ENCODE data around the gene TBCK. TPM values are rescaled to one million over a fixed set of nuclear protein-coding genes. Genes with fewer than 3 reads are reported as not detected.

TBCK gene
- total RNA-seq, 1 donor from 2014 or later = 47.6 TPM

- Mint-ChIP-seq H3K9me3 (peaks cover 5% of the 10 kb centered on the region), H3K27ac (ENCODE audit: unreplicated experiment) (no peak overlapping the region), H3K27me3 (ENCODE audit: low read depth) (no peaks in the 10 kb centered on the region), H3K36me3 (ENCODE audit: low read depth) (peaks cover 30% of the 10 kb centered on the region), H3K4me1 (no peaks in the 10 kb centered on the region), H3K4me3 (no peak overlapping the region)
- no peak for DNase-seq (ENCODE audit: low read depth, low spot score)
- TF ChIP-seq, protein P1, sequence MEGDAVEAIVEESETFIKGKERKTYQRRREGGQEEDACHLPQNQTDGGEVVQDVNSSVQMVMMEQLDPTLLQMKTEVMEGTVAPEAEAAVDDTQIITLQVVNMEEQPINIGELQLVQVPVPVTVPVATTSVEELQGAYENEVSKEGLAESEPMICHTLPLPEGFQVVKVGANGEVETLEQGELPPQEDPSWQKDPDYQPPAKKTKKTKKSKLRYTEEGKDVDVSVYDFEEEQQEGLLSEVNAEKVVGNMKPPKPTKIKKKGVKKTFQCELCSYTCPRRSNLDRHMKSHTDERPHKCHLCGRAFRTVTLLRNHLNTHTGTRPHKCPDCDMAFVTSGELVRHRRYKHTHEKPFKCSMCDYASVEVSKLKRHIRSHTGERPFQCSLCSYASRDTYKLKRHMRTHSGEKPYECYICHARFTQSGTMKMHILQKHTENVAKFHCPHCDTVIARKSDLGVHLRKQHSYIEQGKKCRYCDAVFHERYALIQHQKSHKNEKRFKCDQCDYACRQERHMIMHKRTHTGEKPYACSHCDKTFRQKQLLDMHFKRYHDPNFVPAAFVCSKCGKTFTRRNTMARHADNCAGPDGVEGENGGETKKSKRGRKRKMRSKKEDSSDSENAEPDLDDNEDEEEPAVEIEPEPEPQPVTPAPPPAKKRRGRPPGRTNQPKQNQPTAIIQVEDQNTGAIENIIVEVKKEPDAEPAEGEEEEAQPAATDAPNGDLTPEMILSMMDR (conservative IDR thresholded peaks at IDR 0.05) = no peak
Measured at GRCh38 chr4:106343865-106344646, 28.0 kb upstream of the TBCK start.

DNA sequence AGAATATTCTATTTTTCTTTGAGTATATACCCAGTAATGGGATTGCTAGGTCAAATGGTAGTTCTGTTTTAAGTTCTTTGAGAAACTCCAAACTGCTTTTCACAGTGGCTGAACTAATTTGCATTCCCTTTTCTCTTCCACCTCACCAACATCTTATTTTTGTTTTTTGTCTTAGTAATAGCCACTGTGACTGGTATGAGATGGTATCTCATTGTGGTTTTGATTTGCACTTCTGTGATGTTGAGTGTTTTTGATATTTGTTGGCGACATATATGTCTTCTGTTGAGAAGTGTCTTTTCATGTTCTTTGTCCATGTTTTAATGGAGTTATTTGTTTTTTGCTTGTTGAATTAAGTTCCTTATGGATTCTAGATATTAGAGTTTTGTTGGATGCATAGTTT is 24.8 kb upstream of the TBCK start:
- no peaks in the 10 kb centered on the region for H3K4me1 Mint-ChIP-seq
- TF ChIP-seq, protein P1 (conservative IDR thresholded peaks at IDR 0.05) = no peak
- H3K27ac Mint-ChIP-seq (ENCODE audit: unreplicated experiment) = no peak overlapping the region

DNA sequence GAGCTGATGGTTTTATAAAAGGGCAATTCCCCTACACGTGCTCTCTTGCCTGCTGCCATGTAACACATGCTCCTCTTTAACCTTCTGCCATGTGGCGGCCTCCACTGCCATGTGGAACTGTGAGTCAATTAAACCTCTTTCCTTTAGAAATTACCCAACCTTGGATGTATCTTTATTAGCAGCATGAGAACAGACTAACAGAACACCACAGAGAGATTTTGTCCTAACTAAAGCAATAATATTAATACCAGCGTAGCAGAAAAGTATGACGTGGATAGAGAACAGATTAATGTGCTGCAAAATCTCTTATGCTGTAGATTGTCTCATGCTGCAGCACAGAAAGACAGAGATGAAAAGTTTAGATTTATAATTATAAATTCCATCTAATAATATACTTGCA is 23.4 kb upstream of the TBCK start:
- peaks cover 54% of the 10 kb centered on the region for H3K36me3 Mint-ChIP-seq (ENCODE audit: low read depth)
- no peaks in the 10 kb centered on the region for H3K4me1 Mint-ChIP-seq
- TF ChIP-seq, protein P1 (conservative IDR thresholded peaks at IDR 0.05) = no peak
- no peak overlapping the region for H3K27ac Mint-ChIP-seq (ENCODE audit: unreplicated experiment)
- peaks cover 5% of the 10 kb centered on the region for H3K9me3 Mint-ChIP-seq
- no peak for DNase-seq (ENCODE audit: low read depth, low spot score)
- H3K27me3 Mint-ChIP-seq (ENCODE audit: low read depth) = no peaks in the 10 kb centered on the region
- H3K4me3 Mint-ChIP-seq = no peak overlapping the region

More for the DNA sequence above, 24.8 kb upstream of the TBCK start:
- H3K9me3 Mint-ChIP-seq = peaks cover 5% of the 10 kb centered on the region
- H3K4me3 Mint-ChIP-seq = no peak overlapping the region
- no peaks in the 10 kb centered on the region for H3K27me3 Mint-ChIP-seq (ENCODE audit: low read depth)
- H3K36me3 Mint-ChIP-seq (ENCODE audit: low read depth) = peaks cover 51% of the 10 kb centered on the region
- no peak for DNase-seq (ENCODE audit: low read depth, low spot score)

DNA sequence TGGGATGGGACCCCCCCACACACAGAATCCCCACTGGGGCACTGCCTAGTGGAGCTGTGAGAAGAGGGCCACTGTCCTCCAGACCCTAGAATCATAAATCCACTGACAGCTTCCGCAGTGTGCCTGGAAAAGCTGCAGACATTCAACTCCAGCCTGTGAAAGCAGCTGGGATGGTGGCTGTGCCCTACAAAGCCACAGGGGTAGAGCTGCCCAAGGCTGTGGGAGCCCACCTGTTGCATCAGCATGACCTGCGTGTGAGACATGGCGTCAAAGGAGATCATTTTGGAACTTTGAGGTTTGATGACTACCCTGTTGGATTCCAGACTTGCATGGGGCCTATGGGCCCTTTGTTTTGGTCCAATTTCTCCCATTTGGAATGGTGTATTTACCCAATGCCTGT is 22.7 kb upstream of the TBCK start:
- DNase-seq (ENCODE audit: low read depth, low spot score) = no peak
- no peak overlapping the region for H3K27ac Mint-ChIP-seq (ENCODE audit: unreplicated experiment)

DNA sequence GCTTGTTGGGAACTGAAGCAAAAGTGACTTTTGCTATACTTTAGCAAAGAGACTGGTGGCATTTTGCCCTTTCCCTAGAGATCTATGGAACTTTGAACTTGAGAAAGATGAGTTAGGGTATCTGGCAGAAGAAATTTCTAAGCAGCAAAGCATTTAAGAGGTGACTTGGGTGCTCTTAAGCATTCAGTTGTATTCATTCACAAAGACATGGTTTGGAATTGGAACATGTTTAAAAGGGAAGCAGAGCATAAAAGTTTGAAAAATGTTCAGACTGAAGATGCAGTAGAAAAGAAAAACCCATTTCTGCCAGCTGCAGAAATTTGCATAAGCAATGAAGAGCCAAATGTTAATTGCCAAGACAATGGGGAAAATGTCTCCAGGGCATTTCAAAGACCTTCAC is 21.9 kb upstream of the TBCK start:
- Mint-ChIP-seq H3K4me1 (no peaks in the 10 kb centered on the region), H3K36me3 (ENCODE audit: low read depth) (peaks cover 51% of the 10 kb centered on the region), H3K27me3 (ENCODE audit: low read depth) (no peaks in the 10 kb centered on the region), H3K9me3 (peaks cover 5% of the 10 kb centered on the region), H3K27ac (ENCODE audit: unreplicated experiment) (peak overlapping the region; percentile 13), H3K4me3 (no peak overlapping the region)
- TF ChIP-seq, protein P1 (conservative IDR thresholded peaks at IDR 0.05) = no peak
- DNase-seq (ENCODE audit: low read depth, low spot score) = no peak

More for the DNA sequence above, 22.7 kb upstream of the TBCK start:
- Mint-ChIP-seq H3K36me3 (ENCODE audit: low read depth) (peaks cover 54% of the 10 kb centered on the region), H3K9me3 (peaks cover 5% of the 10 kb centered on the region), H3K27me3 (ENCODE audit: low read depth) (no peaks in the 10 kb centered on the region), H3K4me3 (no peak overlapping the region), H3K4me1 (no peaks in the 10 kb centered on the region)
- TF ChIP-seq, protein P1 (conservative IDR thresholded peaks at IDR 0.05) = no peak

All from neural crest cell (in vitro differentiated cells).